Right lobe of liver (tissue), 4 donors: Measurements from ENCODE around the gene NSRP1.

Experiments used
- POLR2A ChIP-seq: fragments of 450-650 bp; IDR thresholded peaks from one replicate; pipeline ENCODE4 v1.6.1; 2017; ENCODE audit warnings: antibody characterized with exemption, mild to moderate bottlenecking
- TF ChIP-seq, protein P1 (sequence below), 4 donors: fragments of 200-600 bp in 3 of 4; fragments of 450-650 bp in 1 of 4; IDR thresholded peaks; one replicate each; pipeline versions ENCODE4 v1.5.1 to v1.8.0; 2016 to 2022; ENCODE audit warnings: antibody characterized with exemption in 4 of 4, mild to moderate bottlenecking in 2 of 4
- donor health status: DM: no; HTN: no; CAD: no.
- donor health status: DM: no; HTN: no; CAD: no.
- donor health status: DM: no; HTN: yes; CAD: no.

DNA sequence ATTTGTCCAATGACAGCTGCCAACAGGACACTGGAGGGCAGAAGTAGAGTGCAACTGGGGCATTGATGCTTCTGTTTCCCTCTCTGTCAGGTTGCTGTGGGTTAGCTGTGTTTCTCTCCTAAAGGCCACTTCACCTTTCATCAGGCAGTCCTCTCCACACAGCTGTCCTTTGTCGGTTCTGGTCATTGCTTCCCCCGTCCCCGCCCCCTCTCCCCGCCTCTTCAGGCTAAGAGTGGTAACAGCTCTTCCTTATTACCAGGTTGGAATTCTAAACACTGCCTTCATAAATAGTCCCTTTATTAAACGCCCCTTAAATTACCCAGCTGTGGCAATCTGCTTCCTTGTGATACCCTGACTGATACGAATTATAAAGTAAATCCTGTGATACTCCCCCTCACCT is 31.8 kb upstream of the NSRP1 start:
- TF ChIP-seq, protein P1, sequence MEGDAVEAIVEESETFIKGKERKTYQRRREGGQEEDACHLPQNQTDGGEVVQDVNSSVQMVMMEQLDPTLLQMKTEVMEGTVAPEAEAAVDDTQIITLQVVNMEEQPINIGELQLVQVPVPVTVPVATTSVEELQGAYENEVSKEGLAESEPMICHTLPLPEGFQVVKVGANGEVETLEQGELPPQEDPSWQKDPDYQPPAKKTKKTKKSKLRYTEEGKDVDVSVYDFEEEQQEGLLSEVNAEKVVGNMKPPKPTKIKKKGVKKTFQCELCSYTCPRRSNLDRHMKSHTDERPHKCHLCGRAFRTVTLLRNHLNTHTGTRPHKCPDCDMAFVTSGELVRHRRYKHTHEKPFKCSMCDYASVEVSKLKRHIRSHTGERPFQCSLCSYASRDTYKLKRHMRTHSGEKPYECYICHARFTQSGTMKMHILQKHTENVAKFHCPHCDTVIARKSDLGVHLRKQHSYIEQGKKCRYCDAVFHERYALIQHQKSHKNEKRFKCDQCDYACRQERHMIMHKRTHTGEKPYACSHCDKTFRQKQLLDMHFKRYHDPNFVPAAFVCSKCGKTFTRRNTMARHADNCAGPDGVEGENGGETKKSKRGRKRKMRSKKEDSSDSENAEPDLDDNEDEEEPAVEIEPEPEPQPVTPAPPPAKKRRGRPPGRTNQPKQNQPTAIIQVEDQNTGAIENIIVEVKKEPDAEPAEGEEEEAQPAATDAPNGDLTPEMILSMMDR (IDR thresholded peaks at IDR 0.05): no peak
- TF ChIP-seq POLR2A: no peak
